Naive B cell (primary cell): ENCODE results near the gene PGAM2. TPM values are rescaled to one million over a fixed set of nuclear protein-coding genes. Genes with fewer than 3 reads are reported as not detected.

Source experiments
- ATAC-seq, 2 donors: fragments of 150-1000 bp; cut with Tn5 transposase; 2 replicates each; pipeline ENCODE4 v1.10.0; 2021; ENCODE audit warnings: low read depth in 2 of 2, mild to moderate bottlenecking in 2 of 2, moderate library complexity in 2 of 2
- DNase-seq: peaks from one replicate; pipeline ENCODE4 v3.0.0; 2022
- H3K27ac Mint-ChIP-seq, 6 donors: one replicate each; pipeline ENCODE4 v1.8.0; 2020 to 2022; ENCODE audit warnings: mild to moderate bottlenecking in 6 of 6, mixed read lengths in 6 of 6, moderate library complexity in 5 of 6, inconsistent platforms in 2 of 6
- H3K27me3 Mint-ChIP-seq, 3 donors: one replicate each; pipeline ENCODE4 v1.8.0; 2021 to 2022; ENCODE audit warnings: mixed read lengths in 3 of 3, mild to moderate bottlenecking in 1 of 3
- H3K36me3 Mint-ChIP-seq, 2 donors: one replicate each; pipeline ENCODE4 v1.8.0; 2020 to 2022; ENCODE audit warnings: mixed read lengths in 2 of 2, inconsistent platforms in 1 of 2, mild to moderate bottlenecking in 1 of 2
- H3K4me1 Mint-ChIP-seq, 3 donors: one replicate each; pipeline ENCODE4 v1.8.0; 2020 to 2022; ENCODE audit warnings: mixed read lengths in 3 of 3, inconsistent platforms in 1 of 3, mild to moderate bottlenecking in 1 of 3, moderate library complexity in 1 of 3
- H3K4me3 Mint-ChIP-seq, 8 donors: one replicate each; pipeline ENCODE4 v1.8.0; 2020 to 2022; ENCODE audit warnings: mild to moderate bottlenecking in 8 of 8, mixed read lengths in 8 of 8, moderate library complexity in 8 of 8, inconsistent platforms in 2 of 8
- H3K9me3 Mint-ChIP-seq, 7 donors: one replicate each; pipeline ENCODE4 v1.8.0; 2020 to 2022; ENCODE audit warnings: mixed read lengths in 7 of 7, mild to moderate bottlenecking in 5 of 7, inconsistent platforms in 2 of 7, moderate library complexity in 1 of 7
- polyA plus RNA-seq, 6 donors: library from polyadenylated mRNA; unstranded; fragments of 300-500 nt; fragmentation: Illumina TruSeq; gene quantifications; one replicate each; pipeline ENCODE4 v1.2.3, GENCODE V29; 2021; ENCODE audit warnings: low read depth in 6 of 6

Gene PGAM2
- polyA plus RNA-seq, 6 donors from 2014 or later, result not detected

- Mint-ChIP-seq H3K27me3 (no peaks in the 10 kb centered on the region), H3K4me1 (peaks cover 58 to 85% (median 79%) of the 10 kb centered on the region in 3 donors), H3K36me3 (peaks cover 0 to 18% of the 10 kb centered on the region in 2 donors), H3K27ac (peak overlapping the region in 4 of 6 donors; percentile 49 to 87 (median 60)), H3K4me3 (peak overlapping the region in 2 of 8 donors; percentile 20 to 24), H3K9me3 (peaks cover 0 to 1% (median 0%) of the 10 kb centered on the region in 7 donors)
- DNase-seq (no peak), ATAC-seq (no peak)
Measured at GRCh38 chr7:44052771-44053365, 12.5 kb downstream of the PGAM2 start.

- no peaks in the 10 kb centered on the region for H3K27me3 Mint-ChIP-seq
- H3K36me3 Mint-ChIP-seq, result peaks cover 0 to 18% of the 10 kb centered on the region in 2 donors
- peak overlapping the region in 5 of 8 donors; percentile 8 to 38 (median 19) for H3K4me3 Mint-ChIP-seq
- ATAC-seq (no peak), DNase-seq (no peak)
- peak overlapping the region in 3 of 6 donors; percentile 15 to 99 (median 84) for H3K27ac Mint-ChIP-seq
- H3K4me1 Mint-ChIP-seq, result peaks cover 59 to 85% (median 79%) of the 10 kb centered on the region in 3 donors
- peaks cover 0 to 1% (median 0%) of the 10 kb centered on the region in 7 donors for H3K9me3 Mint-ChIP-seq
Measured at GRCh38 chr7:44051611-44052220, 13.7 kb downstream of the PGAM2 start.

GRCh38 chr7:44050915-44051560 is 14.3 kb downstream of the PGAM2 start:
- Mint-ChIP-seq H3K9me3 (peaks cover 0 to under 1% (median 0%) of the 10 kb centered on the region in 7 donors), H3K4me1 (peaks cover 60 to 85% (median 79%) of the 10 kb centered on the region in 3 donors), H3K27ac (peak overlapping the region in 4 of 6 donors; percentile 42 to 99 (median 66)), H3K27me3 (no peaks in the 10 kb centered on the region), H3K4me3 (peak overlapping the region in 3 of 8 donors; percentile 3 to 30 (median 19)), H3K36me3 (peaks cover 7 to 20% of the 10 kb centered on the region in 2 donors)
- ATAC-seq (no peak), DNase-seq (no peak)

- DNase-seq (no peak), ATAC-seq (no peak)
- Mint-ChIP-seq H3K4me3 (peak overlapping the region in 6 of 8 donors; percentile 5 to 92 (median 38)), H3K27ac (peak overlapping the region; percentile 65 to 99 (median 90)), H3K4me1 (peaks cover 61 to 85% (median 79%) of the 10 kb centered on the region in 3 donors), H3K36me3 (peaks cover 9 to 17% of the 10 kb centered on the region in 2 donors), H3K9me3 (no peaks in the 10 kb centered on the region), H3K27me3 (no peaks in the 10 kb centered on the region)
Measured at GRCh38 chr7:44050121-44050914, 15.0 kb downstream of the PGAM2 start.

GRCh38 chr7:44048031-44048795 is 17.2 kb downstream of the PGAM2 start:
- no peaks in the 10 kb centered on the region for H3K27me3 Mint-ChIP-seq
- peak overlapping the region; percentile 22 to 97 (median 94) for H3K4me3 Mint-ChIP-seq
- H3K27ac Mint-ChIP-seq, result peak overlapping the region; percentile 72 to 99 (median 99)
- DNase-seq (no peak), ATAC-seq (no peak)
- peaks cover 9 to 12% of the 10 kb centered on the region in 2 donors for H3K36me3 Mint-ChIP-seq
- H3K9me3 Mint-ChIP-seq, result no peaks in the 10 kb centered on the region
- H3K4me1 Mint-ChIP-seq, result peaks cover 61 to 89% (median 87%) of the 10 kb centered on the region in 3 donors

GRCh38 chr7:44046321-44047061 is 18.9 kb downstream of the PGAM2 start:
- Mint-ChIP-seq H3K4me1 (peaks cover 56 to 74% (median 74%) of the 10 kb centered on the region in 3 donors), H3K27me3 (no peaks in the 10 kb centered on the region), H3K36me3 (peaks cover 9 to 12% of the 10 kb centered on the region in 2 donors), H3K9me3 (no peaks in the 10 kb centered on the region), H3K27ac (peak overlapping the region; percentile 98 to 100 (median 99)), H3K4me3 (peak overlapping the region; percentile 92 to 97 (median 94))
- peak; percentile 89 for ATAC-seq
- DNase-seq, result peak; percentile 90

GRCh38 chr7:44045226-44046014 is 19.9 kb downstream of the PGAM2 start:
- Mint-ChIP-seq H3K27me3 (no peaks in the 10 kb centered on the region), H3K9me3 (no peaks in the 10 kb centered on the region), H3K36me3 (peaks cover 9 to 11% of the 10 kb centered on the region in 2 donors), H3K27ac (peak overlapping the region; percentile 98 to 100 (median 99)), H3K4me3 (peak overlapping the region; percentile 92 to 97 (median 94)), H3K4me1 (peaks cover 49 to 70% (median 69%) of the 10 kb centered on the region in 3 donors)
- DNase-seq (no peak), ATAC-seq (no peak)

- H3K4me3 Mint-ChIP-seq, result peak within 1 kb of the TSS; percentile 92 to 97 (median 94)
- DNase-seq, result peak; percentile 90
- H3K9me3 Mint-ChIP-seq, result no peaks in the 10 kb centered on the region
- peak; percentile 46 to 50 for ATAC-seq
- H3K27ac Mint-ChIP-seq, result peak within 1 kb of the TSS; percentile 98 to 100 (median 99)
- H3K4me1 Mint-ChIP-seq, result peaks cover 42 to 61% (median 60%) of the 10 kb centered on the region in 3 donors
- no peaks in the 10 kb centered on the region for H3K27me3 Mint-ChIP-seq
- H3K36me3 Mint-ChIP-seq, result peaks cover 9% of the 10 kb centered on the region in 2 donors
Measured at GRCh38 chr7:44044315-44045225, 20.8 kb downstream of the PGAM2 start, which contains the start of gene DBNL. Gene DBNL (plus strand): TSS chr7:44044702. CDS start chr7:44044738, 36 bp downstream.

- no peak for ATAC-seq
- no peak for DNase-seq
- H3K4me1 Mint-ChIP-seq, result peaks cover 42 to 57% (median 55%) of the 10 kb centered on the region in 3 donors
Measured at GRCh38 chr7:44043902-44044301, 21.5 kb downstream of the PGAM2 start.

GRCh38 chr7:44042221-44042620 is 23.1 kb downstream of the PGAM2 start:
- no peak for ATAC-seq
- Mint-ChIP-seq H3K9me3 (no peaks in the 10 kb centered on the region), H3K27ac (peak overlapping the region; percentile 30 to 96 (median 66))

More at GRCh38 chr7:44043902-44044301, 21.5 kb downstream of the PGAM2 start:
- Mint-ChIP-seq H3K27me3 (no peaks in the 10 kb centered on the region), H3K4me3 (peak overlapping the region; percentile 92 to 97 (median 94)), H3K9me3 (no peaks in the 10 kb centered on the region), H3K27ac (peak overlapping the region; percentile 86 to 99 (median 99)), H3K36me3 (peaks cover 9% of the 10 kb centered on the region in 2 donors)

More at GRCh38 chr7:44042221-44042620, 23.1 kb downstream of the PGAM2 start:
- Mint-ChIP-seq H3K4me1 (peaks cover 31 to 41% (median 39%) of the 10 kb centered on the region in 3 donors), H3K4me3 (peak overlapping the region in 2 of 8 donors; percentile 27 to 33), H3K27me3 (no peaks in the 10 kb centered on the region), H3K36me3 (peaks cover 9% of the 10 kb centered on the region in 2 donors)
- DNase-seq, result no peak
